VCaP (cell line): ENCODE results near the gene PDE4D.

Experiments
- H3K27ac ChIP-seq: fragments of 450-650 bp; 2 replicates; pipeline ENCODE4 v1.5.1; 2017
- TF ChIP-seq, protein P1 (sequence below): fragments of 450-650 bp; conservative IDR thresholded peaks from 2 replicates; pipeline ENCODE4 v1.5.1; 2017; ENCODE audit warnings: mild to moderate bottlenecking, moderate library complexity

The PDE4D gene

DNA sequence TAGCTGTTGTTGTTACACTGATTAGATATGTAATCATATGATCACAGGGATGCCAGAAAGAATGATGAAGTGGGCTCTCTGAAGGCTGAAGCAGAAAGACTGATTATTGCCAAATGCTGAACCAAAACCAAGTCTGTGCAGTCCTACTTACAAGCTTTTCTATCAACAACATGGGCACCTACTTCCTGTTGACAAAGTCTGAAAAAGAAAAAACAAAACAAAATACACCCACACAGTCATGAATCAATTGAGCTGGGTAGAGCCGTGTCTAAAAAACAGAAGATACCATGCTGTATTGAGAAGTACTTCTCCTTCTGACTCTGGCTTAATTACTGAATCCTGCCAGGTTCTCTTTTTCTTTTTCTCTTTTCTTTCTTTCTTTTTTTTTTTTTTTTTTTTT is 947.3 kb downstream of the PDE4D start:
- H3K27ac ChIP-seq: no peak overlapping the region
- TF ChIP-seq, protein P1, sequence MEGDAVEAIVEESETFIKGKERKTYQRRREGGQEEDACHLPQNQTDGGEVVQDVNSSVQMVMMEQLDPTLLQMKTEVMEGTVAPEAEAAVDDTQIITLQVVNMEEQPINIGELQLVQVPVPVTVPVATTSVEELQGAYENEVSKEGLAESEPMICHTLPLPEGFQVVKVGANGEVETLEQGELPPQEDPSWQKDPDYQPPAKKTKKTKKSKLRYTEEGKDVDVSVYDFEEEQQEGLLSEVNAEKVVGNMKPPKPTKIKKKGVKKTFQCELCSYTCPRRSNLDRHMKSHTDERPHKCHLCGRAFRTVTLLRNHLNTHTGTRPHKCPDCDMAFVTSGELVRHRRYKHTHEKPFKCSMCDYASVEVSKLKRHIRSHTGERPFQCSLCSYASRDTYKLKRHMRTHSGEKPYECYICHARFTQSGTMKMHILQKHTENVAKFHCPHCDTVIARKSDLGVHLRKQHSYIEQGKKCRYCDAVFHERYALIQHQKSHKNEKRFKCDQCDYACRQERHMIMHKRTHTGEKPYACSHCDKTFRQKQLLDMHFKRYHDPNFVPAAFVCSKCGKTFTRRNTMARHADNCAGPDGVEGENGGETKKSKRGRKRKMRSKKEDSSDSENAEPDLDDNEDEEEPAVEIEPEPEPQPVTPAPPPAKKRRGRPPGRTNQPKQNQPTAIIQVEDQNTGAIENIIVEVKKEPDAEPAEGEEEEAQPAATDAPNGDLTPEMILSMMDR: no peak

DNA sequence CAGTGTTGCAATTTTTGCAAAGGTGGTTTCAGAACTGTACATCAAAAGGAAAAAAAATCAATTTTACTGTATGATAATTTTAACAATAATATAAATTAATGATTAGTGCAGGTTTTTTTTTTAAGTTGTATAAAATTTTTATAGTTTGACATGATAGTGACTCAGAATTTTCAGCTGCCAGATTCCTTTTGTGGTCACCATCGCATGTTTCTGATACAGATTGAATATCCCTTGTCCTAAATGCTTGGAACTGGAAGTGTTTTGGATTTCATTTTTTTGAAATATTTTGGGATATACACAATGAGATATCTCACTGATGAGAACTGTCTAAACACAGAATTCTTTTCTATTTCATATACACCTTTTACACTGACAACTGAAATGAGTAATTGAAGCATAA is 949.3 kb downstream of the PDE4D start:
- H3K27ac ChIP-seq: no peak overlapping the region
- TF ChIP-seq, protein P1: no peak

DNA sequence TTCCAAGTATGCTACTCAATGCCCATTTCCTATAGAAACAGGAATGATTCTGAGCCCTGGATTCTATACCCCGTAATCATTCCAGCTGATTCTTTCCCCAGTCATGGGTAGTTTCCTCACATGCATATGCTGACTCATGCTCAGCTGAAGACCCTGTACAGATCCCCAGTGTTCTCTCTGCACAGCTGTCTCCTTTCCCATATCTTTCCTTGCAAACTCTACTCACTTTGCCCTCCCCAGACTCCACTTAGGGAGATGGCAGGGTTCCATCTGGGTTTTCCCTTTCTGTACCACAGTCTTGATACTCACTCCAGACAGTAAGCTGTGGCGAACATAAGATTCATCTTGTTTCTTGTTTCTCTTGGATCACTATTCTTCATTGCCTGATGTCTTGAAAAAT is 953.1 kb downstream of the PDE4D start:
- TF ChIP-seq, protein P1: no peak
- H3K27ac ChIP-seq: no peak overlapping the region

DNA sequence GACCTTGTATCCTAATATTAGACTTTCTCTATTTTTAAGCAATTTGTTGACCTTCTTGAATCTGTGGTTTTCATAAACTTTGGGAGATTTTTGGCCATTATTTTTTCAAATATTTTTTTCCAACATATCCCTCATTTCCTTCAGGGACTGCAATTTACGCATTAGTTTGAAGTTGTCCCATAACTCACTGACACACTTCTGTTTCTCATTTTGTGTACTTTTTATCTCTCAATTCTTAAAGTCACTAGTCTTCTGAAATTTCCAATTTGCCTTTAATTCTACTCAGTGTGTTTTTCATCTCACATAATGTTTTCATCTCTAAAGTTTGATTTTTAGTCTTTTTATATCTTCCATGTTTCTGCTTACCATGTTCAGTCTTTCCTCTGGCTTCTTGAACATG is 953.9 kb downstream of the PDE4D start:
- H3K27ac ChIP-seq: no peak overlapping the region
- TF ChIP-seq, protein P1: no peak

DNA sequence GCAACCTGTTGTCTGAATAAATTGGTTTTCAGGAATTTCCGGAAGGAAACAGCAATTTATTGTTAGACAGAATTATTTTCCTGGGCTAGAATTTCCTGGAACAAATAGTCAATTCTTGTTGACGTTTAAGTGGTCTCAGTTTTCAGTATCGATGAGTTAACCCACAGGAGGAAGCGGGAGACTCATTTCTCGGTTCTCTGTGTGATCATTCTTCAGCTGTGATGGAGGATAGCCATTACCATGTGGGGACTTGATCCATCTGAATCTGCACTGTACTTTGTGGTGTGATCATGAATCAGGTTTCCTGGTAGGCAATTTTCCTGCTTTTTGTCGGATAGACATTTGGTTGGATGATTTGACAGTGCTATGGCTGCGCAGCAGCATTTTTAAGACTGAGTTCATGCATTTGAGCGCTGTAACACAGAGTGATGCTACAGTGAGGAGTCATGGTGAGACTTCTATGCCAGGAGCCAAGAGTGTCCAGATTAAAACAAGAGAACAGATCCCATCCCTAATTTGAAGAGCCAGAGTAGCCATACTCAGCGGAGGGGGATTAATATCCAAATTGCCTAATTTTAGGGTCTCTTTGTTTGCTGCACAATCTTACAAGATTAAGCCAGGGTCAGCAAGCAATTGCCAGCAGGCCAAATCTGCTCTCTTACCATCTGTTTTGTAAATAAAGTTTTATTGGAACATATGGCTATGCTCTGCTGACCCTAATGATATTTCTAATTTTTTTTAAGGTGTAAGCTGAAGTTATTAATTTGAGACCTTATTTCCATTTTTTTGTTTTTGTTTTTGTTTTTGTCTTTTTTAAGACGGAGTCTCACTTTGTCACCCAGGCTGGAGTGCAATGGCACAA is 954.7 kb downstream of the PDE4D start:
- H3K27ac ChIP-seq: no peak overlapping the region
- TF ChIP-seq, protein P1: no peak

DNA sequence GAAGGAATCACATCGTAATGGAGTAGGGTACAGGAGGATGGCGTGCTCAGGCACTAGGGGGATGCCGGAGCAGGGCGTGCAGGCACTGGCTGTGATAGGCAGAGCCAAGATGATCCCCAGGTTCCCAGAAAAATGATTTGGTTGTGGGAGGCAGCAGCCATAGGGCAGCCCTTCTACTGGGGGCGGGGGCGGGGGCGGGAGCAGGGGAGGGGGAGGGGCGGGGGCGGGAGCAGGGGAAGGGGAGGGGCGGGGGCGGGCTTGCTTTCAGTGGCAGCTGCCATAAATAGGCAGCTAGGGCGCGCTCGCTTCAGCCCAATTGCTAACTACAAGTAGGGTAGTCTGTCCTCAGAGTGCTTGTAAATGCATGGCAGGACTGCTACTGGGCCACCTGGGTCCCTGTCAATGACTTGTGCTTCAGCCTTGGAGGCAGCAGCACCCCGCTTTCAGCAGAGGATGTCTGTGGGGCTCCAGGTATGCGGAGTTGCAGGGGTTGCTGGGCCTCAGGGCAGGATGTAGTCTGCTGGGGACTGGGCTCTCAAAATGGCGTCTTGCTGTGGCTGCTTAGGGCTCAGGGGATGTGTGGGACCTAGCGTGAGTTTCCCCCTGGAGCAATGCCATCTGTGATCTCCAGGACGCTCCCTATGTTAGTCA is 956.4 kb downstream of the PDE4D start:
- TF ChIP-seq, protein P1: no peak
- no peak overlapping the region for H3K27ac ChIP-seq

DNA sequence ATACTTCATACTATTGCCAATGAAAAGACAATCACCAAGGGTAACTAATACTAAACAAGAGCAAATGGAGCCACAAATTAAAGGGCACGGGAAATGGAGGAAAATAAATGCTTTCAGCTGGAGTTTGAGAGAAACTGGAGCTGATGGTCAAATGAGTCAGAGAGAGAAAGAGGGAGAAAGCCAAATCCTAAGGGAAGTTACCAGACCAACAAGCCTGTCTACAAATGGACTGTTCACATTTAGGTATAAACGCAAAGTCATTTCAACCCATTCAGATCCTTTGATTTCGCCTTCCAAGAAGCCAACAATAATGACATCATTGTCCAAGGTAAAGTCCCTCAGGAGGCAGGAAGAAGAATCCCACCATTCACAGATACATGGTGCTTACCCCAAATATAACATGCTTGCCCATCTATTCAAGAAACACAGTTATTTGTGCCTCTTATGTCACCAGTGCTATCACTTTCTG is 958.9 kb downstream of the PDE4D start:
- TF ChIP-seq, protein P1: no peak
- peak overlapping the region; percentile 7 for H3K27ac ChIP-seq
